ENCODE data around the gene PGAM5.
"Not testable (repeated sequence)": the region's sequence is repeated elsewhere in the genome, so short reads cannot be mapped to it uniquely, and the experiment has no call there.

The PGAM5 gene

GRCh38 chr12:132758825-132759224 is 48.2 kb downstream of the PGAM5 start:
- DNase-seq = not testable (repeated sequence)

DNA sequence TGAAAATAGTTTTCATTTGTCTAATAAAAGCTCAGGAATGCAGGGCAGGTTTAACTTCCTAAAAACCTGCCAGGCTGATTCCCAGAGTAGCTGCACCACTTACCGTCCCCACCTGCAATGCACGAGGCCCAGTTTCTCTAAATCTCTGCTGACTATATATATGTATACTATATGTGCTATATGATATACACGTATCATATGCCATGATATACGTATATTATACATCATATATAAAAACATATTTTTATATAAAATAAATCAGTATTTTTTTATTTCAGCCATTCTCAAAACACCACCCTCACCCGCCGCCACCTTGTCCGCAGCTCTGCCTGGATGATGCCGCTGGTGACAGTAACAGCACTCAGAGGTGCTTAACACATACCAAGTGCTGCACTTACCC is 48.7 kb downstream of the PGAM5 start:
- DNase-seq = no peak

DNA sequence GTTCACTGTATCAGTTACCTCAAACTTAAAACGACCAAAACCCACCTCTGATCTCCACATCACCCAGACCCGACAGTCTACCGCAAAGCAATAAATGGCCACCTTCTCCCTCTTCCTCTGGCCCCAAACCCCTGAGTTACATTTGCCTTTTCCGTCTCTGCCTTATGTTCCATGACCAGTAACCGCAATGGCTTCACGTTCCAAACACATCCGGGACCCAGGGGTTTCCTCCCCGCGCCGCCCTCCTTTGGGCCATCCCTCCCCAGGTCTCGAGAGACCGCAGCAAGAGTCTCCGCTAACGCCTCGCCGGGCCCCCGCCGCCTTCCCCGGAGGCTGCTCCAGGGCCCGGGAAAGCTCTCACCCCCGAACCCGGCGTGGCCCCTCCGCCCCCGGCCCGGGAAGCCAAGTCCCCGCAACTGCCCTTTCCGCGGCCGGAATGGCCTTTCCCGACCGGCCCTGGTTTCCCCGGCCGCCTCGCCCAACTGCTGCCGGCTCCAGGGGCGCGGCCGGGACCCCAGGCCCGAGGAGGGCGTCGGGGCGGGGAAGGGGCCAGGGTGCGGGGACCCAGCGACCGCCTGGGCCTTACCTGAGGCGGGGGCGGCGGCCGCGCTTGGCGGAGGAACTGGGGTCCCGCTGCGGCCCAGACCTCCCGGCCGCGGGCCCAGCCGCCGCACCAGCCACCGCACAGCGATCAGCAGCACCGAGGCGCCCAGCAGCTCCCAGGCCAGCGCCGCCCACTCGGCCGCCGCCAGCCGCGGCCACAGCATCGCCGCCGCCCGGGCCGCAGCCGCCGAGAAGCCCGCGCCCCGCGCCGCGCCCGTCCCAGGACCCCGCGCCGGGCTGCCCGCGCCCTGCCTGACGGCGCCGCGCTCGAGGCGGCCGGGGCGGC is 50.6 kb downstream of the PGAM5 start, which contains the start of gene ANKLE2:
ANKLE2 (minus strand) TSS at position 801 of the 889 bp plus-strand sequence; CDS start at position 767, 34 bp downstream.
- peak; percentile 67 for DNase-seq

DNA sequence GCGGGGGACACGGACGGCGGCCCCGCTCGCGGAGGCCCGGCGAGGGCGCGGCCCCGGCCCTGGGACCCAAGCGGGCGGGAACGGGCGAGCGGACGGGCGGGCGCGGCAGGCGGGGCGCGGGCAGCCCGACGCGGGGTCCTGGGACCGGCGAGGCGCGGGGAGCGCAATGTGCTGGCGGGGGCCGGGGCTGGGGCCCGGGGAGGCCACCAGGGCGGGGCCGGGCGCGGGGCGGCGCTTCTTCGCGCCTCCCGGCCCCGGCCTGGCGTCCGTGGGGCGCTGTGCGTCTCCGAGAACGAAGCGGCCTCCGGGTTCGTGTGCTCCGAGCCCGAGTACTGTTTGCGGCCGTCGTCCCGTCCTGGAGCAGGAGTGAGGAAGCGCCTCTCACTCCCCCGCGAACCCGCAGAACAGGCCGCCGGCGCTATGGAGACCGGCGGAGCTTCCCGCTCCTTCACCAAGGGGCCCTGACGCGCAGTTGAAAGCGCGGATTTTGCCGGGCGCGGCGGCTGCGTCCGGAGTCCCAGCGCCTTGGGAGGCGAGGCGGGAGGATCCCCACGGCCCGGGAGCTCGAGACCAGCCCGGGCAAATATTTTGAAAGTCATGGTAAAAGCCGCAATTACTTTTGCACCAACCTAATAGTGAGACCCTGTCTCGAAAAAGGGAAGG is 51.4 kb downstream of the PGAM5 start:
- DNase-seq = peak; percentile 74

- no peak for DNase-seq
Observed at GRCh38 chr12:132764231-132764630, 53.6 kb downstream of the PGAM5 start.

DNA sequence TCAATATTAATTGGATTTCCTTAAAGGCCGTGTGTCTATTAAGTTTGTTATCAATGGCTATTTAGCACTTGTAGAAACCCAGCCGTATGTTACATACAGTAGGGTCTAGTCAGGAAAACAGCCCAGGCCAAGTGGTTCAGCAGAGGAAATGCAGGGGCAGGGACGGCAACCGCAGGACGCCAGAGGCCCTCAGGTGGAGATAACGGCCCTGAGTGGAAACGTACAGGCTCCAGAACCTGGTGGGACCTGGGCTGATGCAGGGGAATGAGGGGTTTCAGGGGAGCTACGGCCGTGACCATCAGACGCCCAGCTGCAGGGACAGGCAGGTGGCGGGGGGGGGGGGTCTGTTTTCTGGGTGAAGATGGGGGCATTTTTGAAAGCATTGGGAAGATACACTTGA is 54.7 kb downstream of the PGAM5 start:
- DNase-seq = peak; percentile 62

GRCh38 chr12:132766380-132767085 is 55.9 kb downstream of the PGAM5 start:
- DNase-seq = no peak

GRCh38 chr12:132771126-132771838 is 60.6 kb downstream of the PGAM5 start:
- peak; percentile 20 for DNase-seq
